GM10248 (cell line): ENCODE results near the gene FBXW7.

Experiments
- CTCF ChIA-PET: fragments of 300-600 bp; sonication (Branson Sonifier 250); formaldehyde crosslinking; extraction: SDS; loops from one replicate; lab custom pipeline; 2021; ENCODE audit warnings: antibody characterized with exemption; lab: Yijun Ruan, JAX
- POLR2A ChIA-PET: fragments of 350-650 bp; sonication (Branson Sonifier 250); formaldehyde crosslinking; extraction: SDS; loops from one replicate; lab custom pipeline; 2020; ENCODE audit warnings: antibody characterized with exemption; lab: Yijun Ruan, JAX
- DNase-seq: peaks from one replicate; pipeline ENCODE4 v3.0.0; 2012; ENCODE audit errors: extremely low spot score
- TF ChIP-seq, protein P1 (sequence below): IDR thresholded peaks from 2 replicates; pipeline ENCODE4 v1.5.1; 2012; ENCODE audit warnings: mild to moderate bottlenecking, low read depth; ENCODE audit errors: extremely low read depth, missing control alignments, control extremely low read depth

The FBXW7 gene

DNA sequence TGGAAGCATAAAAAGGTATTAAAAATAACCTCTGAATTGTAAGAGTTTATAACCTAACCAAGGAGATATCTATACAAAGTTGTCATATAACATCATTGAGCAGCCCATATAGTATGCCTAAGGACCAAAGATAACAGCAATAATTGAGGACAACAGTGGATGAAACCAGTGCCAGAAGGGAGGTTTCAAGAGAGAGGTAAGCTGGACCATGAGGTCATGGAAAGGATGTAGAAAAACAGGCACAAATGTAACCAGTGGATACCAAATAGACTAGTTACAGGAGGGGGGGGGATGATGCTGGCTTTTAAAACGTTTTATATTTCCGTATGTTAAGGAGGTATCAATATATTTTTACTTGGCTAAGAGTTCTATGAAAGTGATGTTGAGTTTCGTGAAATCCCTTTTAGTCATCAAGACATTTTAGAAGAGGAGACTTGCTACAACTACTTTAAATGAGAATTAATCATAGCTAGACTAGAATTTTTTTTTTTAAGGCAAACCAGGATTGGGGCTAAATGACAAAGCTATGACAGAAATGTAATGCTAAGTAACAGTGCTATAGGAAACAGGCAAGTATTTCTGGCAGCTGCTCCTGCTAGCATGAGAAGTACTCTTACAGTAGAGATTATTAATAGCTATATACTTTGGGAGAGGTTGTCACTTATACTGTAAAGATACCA lies 161.1 kb downstream of the FBXW7 start:
- no peak for DNase-seq
- POLR2A ChIA-PET, result no interaction called here
- CTCF ChIA-PET, result interaction anchor here (1.4 to 1.5 kb wide), 2 partner anchors 11 to 16 kb away, joined by 3 to 5 read pairs; no protein-coding TSS in a partner anchor
- TF ChIP-seq, protein P1, sequence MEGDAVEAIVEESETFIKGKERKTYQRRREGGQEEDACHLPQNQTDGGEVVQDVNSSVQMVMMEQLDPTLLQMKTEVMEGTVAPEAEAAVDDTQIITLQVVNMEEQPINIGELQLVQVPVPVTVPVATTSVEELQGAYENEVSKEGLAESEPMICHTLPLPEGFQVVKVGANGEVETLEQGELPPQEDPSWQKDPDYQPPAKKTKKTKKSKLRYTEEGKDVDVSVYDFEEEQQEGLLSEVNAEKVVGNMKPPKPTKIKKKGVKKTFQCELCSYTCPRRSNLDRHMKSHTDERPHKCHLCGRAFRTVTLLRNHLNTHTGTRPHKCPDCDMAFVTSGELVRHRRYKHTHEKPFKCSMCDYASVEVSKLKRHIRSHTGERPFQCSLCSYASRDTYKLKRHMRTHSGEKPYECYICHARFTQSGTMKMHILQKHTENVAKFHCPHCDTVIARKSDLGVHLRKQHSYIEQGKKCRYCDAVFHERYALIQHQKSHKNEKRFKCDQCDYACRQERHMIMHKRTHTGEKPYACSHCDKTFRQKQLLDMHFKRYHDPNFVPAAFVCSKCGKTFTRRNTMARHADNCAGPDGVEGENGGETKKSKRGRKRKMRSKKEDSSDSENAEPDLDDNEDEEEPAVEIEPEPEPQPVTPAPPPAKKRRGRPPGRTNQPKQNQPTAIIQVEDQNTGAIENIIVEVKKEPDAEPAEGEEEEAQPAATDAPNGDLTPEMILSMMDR, result no peak

DNA sequence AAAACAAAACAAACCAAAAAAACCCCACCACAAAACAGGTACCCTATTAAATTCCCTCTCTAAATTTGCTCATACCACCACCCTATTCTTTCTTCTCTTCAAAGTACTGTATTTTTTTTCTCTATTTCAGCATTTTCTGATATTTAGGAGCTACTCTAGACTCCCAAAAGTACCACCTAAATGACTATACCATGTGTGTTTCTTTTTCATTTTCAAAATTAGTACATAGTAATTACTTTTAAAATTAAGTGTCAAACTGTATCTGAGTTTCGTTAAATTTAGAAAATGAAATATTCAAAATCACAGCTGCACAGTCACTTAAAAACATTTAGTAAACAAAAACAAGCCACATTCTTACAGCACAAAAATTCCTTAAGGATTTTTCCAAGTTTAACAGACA lies 161.7 kb downstream of the FBXW7 start:
- CTCF ChIA-PET, result interaction anchor here (1.4 to 1.5 kb wide), 2 partner anchors 12 to 15 kb away, joined by 3 to 5 read pairs; no protein-coding TSS in a partner anchor
- TF ChIP-seq, protein P1, result no peak
- POLR2A ChIA-PET, result no interaction called here
- no peak for DNase-seq

DNA sequence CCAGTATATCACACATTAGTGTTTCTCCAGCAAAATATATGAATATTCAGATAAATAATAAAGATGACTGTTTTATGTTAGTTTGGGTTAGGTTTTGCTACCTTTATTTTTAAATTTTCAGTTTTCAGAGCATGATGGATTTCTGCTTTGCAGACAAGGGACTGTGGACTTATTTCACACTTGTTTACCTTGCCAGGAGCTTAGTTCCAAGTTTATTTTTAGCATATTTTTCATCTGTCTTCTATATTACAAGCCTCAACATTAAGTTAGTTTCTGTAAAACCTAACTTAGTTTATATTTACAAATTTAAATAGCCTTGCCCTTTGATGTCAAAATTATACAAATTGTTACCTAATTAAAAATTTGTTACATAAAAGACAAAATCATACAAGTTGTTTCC lies 163.4 kb downstream of the FBXW7 start:
- ChIA-PET CTCF (interaction anchor here (1.0 to 1.3 kb wide), 3 partner anchors 10 to 17 kb away, joined by 3 to 5 read pairs (median 3); no protein-coding TSS in a partner anchor), POLR2A (no interaction called here)
- no peak for DNase-seq
- TF ChIP-seq, protein P1, result no peak

DNA sequence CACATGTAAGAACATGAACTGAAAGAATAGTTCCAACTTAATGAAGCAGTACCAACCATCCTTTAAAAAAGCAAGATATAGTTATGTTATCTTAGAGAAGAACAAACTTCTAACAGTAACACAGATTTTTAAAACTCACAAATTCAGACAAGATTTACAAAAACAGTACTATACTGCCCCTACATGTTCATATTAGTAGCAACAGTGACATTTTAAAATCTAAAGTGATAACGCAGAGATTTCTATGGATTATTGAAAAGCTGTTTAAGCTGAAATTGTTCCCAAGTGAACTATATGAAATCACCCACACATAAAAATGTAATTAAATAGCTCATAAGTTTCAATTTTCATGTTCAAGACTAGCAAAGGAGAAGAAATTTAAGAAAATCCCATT lies 166.0 kb downstream of the FBXW7 start:
- ChIA-PET POLR2A (no interaction called here), CTCF (interaction anchor here (1.2 to 1.8 kb wide), 3 partner anchors 11 to 642 kb away, joined by 3 to 6 read pairs (median 3); no protein-coding TSS in a partner anchor)
- TF ChIP-seq, protein P1, result no peak
- DNase-seq, result no peak

DNA sequence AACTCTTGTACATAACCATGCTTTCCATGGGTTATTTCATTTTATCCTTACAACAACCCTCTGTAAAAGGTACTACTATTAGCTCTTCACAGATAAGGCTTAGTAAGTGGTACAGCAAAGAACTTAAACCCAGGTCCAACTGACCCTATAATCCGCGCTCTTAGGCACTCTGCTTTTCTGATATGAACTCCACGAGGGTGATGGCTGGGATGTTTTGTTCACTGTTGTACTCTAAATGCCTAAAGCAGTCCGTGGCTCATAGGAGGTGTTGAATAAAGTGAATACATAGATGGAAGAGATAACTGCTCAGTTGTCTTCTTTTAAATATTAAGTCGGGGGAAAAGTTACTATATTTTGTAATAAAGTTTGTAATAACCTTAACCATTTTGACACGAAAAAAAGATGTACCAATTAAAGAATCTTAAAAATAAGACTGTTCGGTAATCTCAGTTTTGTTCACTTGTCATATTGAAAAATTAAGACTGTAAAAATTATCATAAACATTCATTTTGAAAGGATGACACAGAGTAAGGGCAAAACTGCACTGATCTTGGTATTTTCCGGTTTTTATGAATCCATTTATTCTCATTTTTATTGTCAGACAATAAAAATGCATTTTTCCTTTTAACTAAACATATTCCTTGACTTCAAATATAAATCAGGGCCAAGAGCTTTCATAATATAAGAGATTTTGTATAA lies 166.5 kb downstream of the FBXW7 start:
- TF ChIP-seq, protein P1, result no peak
- POLR2A ChIA-PET, result no interaction called here
- DNase-seq, result no peak
- CTCF ChIA-PET, result interaction anchor here (1.2 to 2.2 kb wide), 4 partner anchors 11 to 641 kb away, joined by 3 to 6 read pairs (median 4); no protein-coding TSS in a partner anchor

DNA sequence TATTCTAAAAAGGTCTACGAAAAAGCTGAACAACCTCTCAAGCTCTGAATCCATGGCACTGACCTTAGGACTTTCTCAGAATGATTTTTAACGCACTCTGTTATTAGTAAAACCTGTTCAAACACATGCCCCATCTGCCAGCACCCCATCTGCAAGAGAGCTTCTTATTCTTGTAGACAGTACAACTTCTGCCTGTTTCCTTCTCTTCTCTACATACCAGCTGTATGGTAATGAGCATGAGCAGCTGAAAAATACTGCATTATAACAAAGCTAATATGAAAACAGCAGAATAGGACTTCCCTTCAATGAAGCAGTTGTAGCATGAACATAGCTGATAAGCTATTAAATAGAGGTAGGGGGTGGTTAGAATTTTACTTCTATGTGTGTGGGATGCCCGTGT lies 167.9 kb downstream of the FBXW7 start:
- POLR2A ChIA-PET, result no interaction called here
- TF ChIP-seq, protein P1, result no peak
- CTCF ChIA-PET, result interaction anchor here (0.8 to 2.2 kb wide), 7 partner anchors 9 to 322 kb away, joined by 3 to 6 read pairs (median 3); no protein-coding TSS in a partner anchor
- DNase-seq, result no peak
